Dedifferentiated amniotic fluid mesenchymal stem cell (primary cell): ENCODE measurements around the gene NKX2-8.

Experiments
- DNase-seq: peaks from one replicate; pipeline ENCODE4 v3.0.0-alpha.2; 2016; ENCODE audit errors: extremely low spot score

Gene NKX2-8

DNA sequence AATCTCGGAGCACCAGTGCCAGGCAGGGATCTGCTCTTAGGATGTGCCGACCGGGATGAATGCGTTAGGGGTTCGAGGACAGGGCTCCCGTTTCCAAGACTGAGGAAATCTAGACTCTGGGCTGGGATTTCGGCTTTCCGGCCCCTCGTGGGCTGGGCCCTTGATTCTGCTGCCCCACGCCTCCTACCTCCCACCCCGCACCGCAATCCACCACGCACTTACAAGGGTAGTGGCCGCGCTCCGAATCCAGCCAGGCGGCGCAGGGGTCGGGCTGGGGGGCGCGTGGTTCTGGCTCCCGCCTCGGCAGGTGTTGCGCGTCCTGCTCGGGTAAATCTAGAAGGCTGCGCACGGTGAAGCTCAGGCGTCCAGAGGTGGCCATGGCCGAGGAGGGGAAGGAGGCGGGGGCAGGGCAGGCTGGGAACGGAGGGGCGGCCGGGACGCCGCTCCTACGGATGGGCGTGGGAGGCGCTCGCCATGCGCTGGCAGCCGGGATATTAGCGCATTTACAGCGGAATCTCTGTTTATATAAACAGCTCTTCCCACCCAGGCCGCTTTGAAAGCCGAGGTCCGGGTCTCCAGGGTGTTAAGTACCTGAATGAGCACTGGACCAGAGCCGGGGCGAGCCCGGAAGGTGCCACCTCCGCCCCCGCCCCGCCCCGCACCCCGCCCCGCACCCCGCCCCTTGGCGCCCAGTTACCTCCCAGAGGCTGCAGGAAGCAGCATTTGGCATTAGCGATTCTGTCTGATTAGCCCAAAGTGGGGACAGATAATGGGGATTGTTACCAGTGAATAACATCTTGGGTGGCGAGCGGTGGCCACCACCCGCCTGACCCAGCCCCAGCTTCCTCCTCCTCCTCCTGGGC is at the start of gene NKX2-8:
NKX2-8 (minus strand) TSS at position 604 of the 863 bp plus-strand sequence; CDS start at position 379, 225 bp downstream.
- DNase-seq = no peak

DNA sequence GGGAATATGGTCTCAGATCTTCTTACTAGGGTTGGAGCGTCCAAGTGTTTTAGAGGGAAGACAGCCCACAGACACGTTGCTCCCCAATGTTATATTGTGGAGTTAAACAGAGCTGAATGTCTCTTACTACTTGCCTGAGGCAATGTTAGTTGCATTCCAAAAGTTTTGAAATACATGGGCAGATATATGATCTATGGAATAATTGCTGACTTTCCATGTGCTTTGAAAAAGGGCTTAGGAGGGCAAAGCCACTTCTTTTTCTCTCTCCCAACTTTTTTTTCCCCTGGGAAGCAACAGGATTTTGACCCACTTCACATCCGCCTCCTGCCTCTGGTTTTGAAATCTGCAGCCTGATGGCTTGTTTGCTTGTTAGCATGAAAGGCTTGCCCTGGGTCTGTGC is 45.6 kb upstream of the NKX2-8 start:
- DNase-seq = peak; percentile 49

DNA sequence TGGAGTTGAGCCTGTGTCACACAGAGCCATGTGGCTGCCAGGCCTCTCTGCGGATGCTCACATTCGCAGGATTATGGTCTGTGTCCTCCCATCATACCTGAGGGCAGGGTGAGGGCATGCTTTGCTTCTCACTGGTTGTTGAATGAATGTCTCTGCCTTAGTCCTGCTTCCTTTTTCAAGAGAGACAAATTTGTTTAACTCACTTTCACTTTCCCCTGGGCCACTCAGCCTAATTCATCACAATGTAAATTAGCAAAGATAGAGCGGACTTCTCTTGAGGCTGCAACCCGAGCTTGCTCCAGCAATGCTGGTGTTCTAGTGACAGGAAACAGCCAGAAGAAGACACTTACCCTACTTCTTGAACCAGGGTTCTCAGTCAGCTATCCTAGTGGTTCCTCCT is 43.7 kb upstream of the NKX2-8 start:
- no peak for DNase-seq

DNA sequence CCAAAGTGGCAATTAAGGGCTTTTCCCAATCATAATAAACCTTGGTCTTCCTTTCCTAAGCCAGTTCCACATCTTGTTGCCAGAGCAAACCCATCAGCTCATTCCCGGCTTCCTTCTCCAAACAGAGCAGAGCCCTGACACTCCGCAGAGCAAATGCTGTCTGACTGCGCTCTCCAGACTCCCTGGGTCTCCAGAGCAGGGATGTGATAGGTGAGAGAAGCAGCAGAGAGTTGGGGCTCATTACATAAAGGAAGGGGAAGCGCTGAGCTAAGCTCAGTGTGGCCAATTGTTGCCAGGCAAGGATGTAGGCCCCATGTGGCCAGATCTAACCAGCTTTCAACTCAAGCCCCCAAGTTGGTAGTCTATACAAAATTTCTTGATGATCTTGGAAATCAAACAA is 43.0 kb upstream of the NKX2-8 start:
- no peak for DNase-seq

DNA sequence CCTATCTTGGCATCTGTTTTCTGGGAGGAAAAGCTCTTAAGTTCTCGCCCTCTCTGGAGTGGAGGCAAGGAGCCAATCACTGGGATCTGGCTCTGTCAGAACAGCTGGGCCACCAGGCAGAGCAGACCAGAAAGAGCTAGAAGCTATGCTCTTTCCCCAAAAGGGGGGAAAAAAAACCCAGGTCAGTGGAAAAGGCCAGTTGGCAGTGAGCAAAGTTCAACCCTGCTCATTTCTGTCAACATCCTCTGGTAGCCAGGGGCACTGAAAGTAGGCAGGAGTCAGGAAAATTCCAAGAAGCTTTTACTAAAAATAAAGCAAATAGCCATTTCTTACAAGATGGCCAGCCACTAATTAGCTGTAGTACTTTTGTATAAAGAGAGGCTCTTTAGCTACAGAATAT is 42.6 kb upstream of the NKX2-8 start:
- no peak for DNase-seq

DNA sequence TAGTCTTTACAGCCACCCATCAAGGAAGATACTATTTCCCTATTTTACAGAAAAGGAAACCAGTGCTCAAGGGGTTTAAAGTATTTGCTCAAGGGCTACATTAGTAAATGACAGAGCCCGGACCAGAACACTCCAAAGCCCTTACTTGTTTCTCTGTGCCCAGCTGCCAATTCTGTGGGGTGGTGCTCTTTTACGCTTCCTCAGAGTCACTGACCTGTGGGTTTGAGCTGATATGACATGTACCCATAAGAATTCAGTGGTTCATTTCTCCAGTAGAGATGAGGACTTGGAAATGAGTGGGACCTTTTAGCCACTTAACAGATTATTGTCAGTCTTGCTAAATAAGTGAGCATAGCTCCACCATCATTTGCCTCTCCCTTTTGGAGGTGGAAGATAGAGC is 37.4 kb upstream of the NKX2-8 start:
- DNase-seq = no peak

DNA sequence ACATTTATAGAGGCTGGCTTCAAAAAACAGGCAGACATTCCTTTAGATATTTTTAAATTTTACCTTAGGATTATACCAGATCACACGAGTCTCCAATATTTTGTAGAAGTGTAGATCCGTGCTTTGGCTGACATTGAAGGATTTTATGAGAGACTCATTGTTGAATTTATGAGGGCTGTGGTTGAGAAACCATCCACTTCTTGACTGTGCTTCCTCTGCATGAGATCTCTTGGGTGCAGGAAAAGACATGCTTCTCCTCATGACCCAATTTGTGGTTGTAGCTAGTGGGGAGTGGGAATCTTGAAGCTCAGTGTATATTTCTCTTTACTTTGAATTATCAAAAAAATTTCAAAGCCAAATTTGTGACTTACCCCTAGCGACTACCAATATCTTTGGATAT is 36.7 kb upstream of the NKX2-8 start:
- DNase-seq = no peak

DNA sequence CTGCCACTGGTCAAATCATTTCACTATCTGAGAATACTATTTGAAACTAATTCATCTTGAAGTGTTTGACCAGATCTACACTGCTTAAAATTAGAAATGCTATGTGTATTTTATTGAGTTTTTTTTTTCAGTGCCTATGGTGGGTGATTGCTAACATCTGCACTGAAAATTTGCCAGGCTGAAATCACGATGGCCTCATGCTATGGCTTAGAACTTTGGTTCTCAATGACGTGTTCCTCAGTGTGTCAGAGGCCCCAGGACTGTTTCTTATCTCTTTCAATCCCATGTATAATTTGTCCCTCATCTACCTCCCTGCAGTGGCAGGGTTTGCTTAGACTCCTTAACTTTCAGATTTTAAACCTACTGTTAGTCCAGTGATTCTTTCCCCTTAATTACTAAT is 36.2 kb upstream of the NKX2-8 start:
- peak; percentile 23 for DNase-seq

DNA sequence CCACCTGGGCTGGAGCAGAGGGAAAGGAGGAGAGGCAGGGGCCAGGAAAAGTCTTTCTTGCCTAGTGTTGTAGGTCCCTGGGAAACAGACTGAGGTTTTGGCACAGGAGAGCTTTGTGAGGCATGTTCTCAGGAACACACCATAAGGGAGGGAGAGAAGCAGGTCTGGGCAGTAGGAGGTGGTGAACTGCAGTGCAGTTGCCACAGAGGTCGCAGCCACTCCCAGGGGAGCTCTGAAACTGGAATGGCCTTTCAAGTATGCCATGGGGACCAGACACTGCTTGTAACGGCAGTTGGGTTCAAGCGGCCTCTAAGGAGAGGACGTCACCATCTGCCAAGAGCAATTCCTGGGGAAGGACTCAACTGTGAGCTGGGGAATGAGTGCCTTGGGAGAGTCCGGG is 35.4 kb upstream of the NKX2-8 start:
- DNase-seq = no peak

DNA sequence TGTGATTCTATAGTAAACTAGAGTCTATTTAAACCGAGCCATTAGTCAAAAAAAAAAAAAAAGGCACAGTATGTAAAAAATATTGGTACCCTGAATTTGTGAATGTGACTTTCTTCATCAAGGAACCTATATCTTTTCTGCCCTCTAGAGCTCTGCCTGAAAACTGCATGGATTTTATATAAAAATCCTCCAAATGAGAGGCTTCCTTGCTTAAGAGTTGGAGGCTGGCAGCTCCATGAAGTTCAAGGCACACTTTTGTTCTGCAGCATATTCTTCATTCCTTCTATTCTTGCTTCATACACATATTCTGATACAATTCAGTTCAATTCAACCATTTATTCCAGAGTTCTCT is 23.1 kb upstream of the NKX2-8 start:
- no peak for DNase-seq

DNA sequence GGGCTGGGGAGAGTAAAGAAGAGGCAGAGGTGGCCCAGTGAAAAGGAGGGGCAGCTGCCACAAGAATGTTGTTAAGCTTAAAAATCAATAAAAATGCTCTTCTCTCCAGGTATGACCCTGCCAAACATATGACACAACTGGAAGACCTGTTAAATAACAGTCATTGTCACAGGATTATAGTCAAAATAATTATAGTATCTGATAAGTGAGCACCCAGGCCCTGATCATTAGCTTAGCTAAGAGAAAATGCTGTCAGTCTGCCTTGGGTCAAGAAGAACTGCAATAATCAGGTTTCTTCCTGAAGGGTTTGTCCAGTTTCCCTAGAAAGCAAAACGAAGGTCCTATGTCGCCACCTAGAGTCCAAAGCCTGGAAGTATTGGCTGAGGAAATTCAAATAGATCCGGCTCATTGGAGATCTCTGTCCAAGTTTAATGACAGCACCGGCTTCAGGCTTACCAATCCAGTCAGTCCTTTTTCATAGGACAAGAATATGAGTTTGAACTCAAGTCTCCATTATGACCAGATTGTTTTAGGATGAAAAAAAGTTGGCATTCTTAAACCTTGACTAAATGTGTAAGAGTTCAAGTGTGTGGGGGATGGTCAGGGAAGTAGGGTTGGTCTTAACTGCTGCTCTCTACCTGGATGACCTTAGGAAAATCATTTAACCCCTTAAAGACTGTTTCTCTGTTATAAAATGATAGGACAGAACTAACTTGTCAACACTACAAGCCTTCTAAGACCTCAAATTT is 22.5 kb upstream of the NKX2-8 start:
- DNase-seq = peak; percentile 88

DNA sequence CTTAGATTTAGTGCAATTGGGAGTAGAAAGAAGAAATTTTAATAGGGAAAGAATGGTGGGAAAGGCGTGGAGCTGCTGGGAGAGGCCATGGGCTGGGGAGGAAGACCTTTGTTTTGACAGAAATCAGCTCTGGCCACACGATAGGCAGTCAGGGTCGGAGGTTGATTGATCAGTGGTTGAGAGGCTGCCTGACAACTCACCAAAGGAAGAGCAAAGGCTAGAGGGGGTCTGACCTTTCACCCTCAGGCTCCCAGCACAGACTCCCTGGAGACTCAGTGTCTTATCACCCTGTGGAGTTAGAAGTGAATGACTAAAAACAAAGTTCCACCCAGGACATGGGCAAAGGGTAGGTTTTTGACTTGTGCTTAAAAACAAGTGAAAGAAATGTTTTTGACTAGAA is 18.0 kb upstream of the NKX2-8 start:
- no peak for DNase-seq

DNA sequence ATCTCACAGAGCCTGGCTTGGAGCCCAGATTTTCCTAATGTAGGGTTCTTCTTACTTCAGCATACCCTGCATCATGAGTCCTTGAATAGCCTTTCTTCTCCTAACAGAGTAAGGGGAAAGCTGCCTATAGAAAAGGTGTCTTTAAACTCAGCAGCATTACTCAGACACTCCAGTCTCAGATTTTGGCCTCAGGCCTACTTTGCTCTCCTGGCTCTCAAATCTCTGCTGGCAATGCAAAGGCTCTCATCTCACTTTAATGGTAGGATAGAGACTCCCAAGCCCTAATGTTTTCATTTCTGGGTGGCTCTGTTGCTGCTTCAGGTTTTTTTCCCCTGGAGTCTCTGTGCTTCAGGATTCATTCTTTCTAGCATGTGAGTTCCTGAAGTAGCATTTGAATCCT is 9.1 kb upstream of the NKX2-8 start:
- no peak for DNase-seq

DNA sequence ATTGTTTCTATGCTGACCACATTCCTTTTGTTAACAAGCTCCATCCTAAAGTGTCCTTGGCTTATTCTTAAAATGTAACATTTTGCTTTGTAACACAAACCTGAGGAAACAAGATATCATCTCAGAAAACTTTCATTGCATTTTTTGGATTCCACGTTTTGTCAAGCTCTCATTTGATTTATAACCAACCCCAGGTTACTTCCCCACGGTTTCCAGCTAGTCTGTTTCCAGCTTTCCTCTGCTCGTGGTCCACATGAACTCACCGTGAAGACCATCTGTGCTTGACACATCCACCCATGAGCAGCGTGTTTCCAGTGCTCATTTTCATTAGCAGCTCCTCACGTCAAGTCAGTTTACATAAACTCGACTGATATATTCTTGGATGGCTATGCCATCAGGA is 6.4 kb upstream of the NKX2-8 start:
- no peak for DNase-seq

DNA sequence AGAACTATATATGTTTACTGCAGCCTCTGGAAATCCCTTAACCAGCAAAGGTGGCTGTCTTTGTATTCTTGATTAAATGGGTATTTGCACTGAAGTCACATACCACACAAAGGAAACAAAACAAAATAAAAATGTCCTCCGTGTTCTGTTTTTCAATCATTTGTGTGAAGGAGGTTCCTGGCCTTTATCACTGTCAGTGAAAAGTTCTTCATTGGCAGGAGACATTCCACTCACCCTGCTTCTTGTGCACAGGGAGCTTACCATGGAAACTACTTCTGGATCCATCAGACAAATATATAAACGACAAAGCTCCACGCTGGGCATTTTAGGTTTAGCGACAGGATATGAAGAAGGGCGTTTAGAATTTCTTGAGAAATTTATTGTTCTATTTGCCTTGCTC is 5.7 kb upstream of the NKX2-8 start:
- no peak for DNase-seq

DNA sequence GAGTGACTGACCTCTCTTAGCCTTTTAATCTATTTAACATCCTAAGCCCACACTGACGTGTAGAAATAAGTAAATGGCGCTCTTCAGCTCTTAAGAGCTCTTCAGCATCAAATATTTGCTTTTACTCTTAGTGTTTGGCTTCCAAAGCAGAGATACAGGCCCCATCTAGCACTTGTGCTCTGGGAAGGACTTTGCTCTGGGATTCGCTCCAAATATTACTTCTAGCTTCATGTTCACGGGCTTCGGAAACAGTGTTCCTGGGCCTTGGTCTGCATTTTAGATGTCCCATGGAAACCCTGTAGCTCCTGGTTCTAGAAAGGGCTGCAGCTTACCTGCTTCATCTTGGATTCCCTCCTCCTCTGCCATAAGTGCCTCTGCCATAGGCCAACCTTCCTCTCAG is 2.7 kb upstream of the NKX2-8 start:
- no peak for DNase-seq

DNA sequence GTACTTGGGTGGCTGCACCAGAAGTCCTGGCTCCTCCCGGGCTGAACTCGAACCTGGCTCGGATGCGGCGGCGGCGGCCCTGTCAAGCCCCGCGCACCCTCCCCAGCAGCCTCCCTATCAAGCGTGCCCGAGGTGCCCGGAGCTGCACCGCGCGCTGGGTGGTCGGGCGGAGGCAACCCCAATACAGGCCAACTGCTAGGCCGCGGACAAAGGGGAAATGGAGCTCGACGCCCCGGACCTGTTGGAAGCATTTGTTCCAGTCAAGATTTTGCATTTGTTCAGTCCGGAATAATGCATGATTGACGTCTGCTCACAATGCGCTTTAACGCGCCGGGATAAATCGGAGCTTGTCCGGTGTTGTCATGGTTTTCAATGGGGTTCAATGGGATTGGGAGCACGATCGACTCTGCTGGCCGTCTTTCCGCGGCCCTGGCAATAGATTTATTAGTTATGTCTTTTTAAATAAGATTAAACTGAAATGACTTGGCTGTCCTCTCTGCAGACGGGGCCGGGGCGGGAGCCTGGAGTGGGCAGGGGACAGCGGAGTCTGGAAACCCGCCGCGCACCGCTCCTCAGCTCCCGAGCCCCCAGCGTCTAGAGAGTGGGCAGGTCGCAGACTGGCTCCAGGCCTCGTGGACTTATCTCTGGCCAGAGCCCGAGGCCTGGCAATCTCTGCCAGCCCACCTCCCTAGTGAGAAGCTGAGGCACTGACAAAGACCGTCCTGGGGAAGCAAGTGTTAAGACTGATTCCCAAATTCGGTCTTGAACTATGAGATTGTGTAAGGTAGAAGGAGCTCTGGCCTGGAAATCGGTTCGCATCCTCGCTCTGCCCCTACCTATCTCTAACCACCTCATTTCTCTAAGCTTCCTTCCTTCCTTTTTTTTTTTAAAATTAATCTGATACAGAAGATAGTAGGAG is 1.7 kb upstream of the NKX2-8 start:
- no peak for DNase-seq

DNA sequence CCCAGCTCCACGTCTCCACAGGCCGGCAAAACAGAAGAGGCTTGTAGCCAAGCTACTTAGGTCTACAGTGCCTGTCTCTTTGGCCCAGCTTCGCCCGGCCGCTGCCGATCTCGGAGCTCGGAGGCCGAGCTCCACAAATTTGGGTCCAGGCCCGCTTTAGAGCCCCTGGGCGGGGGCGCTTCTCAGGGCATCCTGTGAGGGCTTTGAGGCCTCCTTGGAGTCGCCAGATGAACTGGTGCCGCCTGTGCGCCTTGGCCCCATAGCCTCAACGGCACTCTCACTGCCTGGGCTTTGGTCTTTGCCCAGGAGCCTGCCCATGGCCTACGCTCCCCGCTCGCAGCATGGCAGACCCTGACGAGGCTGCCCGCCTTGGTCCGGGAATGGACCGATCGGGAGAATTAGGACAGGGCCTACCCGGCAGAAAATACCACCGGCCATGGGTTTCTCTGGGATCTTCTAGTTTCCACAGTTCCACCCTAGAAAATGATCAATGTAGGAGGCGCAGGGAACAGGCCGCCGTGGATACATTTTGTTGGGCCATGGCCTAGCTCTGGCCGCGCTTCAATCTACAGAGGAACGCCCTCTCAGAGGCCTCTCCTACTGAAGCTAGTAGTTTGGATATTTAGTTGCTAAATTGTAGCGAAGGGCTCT is 953 bp upstream of the NKX2-8 start:
- DNase-seq = no peak

DNA sequence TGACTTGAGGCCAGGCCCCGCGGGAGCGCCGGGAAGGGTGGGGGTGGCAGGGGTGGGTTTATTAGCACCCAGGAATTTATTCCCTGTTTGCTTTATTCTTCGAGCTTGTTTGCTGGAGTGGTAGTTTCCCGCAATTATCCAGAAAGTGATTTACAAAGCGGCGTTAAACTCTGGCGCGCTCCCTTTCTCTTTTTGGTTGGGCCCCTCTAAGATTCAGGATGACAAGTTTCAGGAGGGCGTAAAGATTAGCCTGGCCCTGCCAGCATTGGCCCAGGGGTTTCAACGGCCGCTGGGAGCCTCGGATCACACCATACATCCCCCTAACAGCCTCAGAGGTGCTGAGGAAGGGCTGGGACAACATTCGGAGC is 444 bp upstream of the NKX2-8 start:
- DNase-seq = no peak

DNA sequence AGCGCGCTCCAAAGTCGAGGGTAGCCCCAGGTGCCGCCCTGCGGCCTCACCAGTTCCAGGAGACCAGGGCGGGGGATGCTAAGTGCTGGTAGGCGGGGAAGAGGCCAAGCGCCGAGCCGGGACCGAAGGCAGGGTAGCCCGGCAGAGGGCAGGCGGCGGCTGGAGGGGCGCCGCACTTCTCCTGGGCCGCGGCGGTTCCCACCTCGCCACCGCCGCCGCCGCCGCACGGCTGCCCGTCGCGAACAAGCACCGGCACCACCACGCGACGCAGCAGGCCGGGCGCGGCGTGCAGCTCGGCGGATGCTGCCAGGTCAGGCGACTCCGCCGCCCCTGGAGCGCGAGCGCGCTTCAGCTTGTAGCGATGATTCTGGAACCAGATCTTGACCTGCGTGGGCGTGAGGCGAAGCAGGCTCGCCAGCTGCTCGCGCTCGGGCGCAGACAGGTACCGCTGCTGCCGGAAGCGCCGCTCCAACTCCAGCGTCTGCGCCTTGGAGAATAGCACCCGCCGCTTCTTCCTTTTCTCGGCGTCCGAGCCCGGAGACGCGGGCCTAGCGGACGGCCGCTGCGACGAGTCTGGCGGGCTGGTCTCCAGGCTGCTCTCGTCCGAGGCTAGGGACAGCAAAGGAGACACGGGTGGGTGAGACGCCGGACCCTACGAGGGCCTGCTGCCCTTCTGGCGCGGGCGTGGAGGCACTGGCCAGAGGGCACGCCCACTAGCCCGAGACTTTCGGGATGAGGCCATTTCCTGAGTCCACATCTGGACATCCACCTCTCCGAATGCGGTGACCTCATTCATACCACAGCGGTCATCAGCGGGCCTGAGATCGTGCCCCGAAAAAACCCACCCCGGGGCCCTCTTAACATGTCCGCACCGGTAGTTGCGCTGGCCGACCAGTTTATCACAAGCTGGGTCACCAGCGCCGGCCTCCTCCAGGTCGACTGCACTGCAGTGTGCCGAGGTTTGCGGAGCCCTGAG is 1.3 kb downstream of the NKX2-8 start:
- no peak for DNase-seq
